HG02642 (cell line): ENCODE measurements around the gene BAG5.

Source experiments
- ATAC-seq: cut with Tn5 transposase; IDR thresholded peaks from one replicate; pipeline ENCODE4 v1.9.1; 2021; ENCODE audit warnings: mild to moderate bottlenecking; ENCODE audit not compliant: unreplicated experiment, poor library complexity

Gene BAG5

DNA sequence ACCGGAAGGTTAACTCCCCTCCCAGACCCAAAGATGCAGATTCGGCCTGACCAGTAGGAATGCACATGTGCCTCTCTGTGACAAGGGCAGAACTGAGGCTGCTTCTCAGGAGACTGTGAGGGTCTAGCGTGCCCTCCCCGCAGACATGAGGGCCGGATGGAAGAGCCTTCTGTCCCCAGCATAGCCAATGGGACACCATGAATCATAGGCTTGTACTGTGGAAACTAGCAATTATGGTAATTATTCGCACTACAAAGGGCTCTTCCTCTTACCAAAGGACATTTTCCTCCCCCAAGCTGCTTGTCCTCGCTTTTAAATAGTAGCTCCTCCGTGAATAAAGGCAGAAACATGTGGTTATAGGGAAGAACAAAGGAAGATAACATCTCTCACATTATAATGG is 6.5 kb upstream of the BAG5 start:
- no peak for ATAC-seq

GRCh38 chr14:103563844-103564505 is 1.5 kb upstream of the BAG5 start:
- no peak for ATAC-seq

GRCh38 chr14:103563226-103563620 is 766 bp upstream of the BAG5 start:
- no peak for ATAC-seq

DNA sequence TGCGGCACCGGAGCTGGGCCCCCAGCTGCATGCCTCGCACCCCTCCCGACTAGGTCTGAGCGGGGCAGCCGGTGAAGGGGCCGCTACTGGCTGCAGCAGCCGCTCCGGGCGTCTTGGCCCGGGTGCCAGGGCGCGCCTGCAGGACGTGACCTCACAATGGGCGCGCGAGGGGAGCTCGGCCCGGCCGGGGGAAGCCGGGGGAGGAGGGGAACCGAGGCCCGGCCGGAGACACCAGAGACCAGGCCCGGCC is 353 bp downstream of the BAG5 start:
- peak; percentile 34 for ATAC-seq

DNA sequence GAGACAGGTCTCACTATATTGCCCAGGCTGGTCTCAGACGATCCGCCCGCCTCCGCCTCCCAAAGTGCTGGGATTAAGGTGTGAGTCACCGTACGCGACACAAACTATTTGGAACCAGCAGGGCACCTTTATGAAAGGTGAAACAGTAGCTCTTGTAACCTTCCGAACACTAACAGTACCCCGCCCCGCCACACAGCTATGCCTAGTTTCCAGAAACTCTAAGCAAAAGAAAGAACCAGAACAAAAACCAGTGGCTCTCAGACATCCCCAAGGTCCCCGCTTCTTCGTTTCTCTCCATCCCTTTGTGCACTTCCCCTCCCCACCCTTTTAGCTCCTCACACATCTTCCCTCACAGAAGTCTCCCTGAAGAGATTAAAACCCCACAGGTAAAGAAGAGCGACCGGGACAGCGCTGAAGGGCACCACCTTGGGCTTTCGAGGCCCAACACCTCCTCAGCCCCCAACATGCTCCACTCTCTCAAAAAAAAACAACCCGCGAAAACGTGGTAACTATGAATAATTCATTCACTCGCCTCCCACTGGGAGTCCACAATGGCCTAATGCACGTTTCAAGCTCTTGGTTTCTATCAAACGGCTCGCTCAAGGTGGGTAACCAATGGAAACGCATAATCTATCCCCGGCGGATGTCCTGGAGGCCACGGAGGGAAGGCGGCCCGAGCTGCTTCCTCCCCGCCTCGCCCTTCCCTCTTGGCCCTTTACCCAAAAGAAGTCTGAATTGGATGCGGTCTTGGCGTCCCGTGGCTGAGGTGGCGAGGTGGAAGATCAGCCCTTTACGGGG is 877 bp downstream of the BAG5 start:
- ATAC-seq, result peak; percentile 11

DNA sequence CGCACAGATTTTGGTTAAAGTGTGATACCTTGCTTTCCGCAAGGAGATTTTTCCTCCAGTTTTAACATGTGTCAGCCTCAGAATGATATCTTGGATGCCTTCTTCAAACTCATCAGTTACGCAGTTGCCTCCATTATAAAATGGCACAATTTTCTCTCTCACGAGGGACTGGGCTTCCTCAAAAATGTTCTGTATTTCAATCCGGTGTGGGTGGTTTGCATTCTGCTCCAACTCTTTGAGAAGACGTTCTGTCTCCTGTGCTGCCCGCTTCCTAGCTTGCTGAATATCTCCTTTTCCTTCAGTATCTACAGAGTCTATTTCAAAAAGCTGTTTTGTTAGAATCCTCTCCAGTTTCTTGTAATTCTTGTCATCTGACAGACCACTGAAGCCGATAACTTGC is 1.8 kb downstream of the BAG5 start:
- no peak for ATAC-seq

DNA sequence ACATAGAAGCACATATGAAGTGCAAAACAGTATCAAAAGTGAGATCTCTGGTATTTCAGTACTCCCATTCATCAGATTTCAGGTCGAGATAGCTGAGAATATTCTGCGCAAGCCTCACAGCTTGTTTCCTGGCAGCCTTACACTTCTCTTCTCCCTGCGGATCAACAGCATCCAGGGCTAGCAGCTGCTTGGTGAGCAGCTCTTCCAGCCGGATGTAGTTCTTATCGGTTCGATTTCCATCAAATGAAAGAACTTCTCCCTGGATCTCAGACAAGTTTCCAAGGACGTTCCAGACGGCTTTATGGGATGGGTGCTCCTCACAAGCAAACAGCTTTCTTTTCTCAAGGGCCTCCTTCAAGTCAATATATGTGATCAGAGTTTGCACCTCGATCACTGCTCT is 2.7 kb downstream of the BAG5 start:
- no peak for ATAC-seq

GRCh38 chr14:103558071-103558882 is 4.2 kb downstream of the BAG5 start:
- no peak for ATAC-seq

GRCh38 chr14:103556946-103557758 is 5.3 kb downstream of the BAG5 start:
- no peak for ATAC-seq

DNA sequence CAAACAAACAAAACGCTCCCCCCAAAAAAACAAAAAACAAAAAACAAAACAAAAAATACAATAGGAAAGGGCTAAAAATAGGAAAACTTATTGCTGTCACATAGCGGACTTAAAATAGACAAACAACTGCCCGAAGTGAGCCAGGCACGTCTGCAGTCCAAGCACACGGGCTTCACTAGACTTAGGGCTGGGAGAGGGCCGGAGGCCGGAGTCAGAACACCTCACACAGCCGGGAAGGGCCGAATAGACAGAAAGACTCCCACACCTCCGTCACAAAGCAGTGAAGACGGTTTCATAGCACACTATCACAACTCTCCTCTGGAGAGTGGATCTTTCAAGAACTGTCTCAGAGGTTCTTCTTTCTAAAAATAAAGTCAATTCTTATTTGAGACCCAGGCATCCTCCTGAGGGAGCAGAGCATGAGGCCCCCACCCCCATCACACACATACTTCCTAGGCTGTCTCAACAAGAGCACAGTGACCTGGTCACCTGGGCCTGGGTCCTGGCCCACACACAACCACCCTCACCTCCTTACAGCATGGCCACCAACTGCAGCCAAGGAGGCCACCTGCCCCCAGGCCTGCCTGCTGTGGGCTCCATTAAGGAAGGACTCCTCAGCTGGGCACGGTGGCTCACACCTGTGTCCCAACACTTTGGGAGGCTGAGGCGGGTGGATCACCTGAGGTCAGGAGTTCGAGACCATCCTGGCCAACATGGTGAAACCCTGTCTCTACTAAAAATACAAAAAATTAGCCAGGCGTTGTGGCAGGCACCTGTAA is 6.7 kb downstream of the BAG5 start:
- ATAC-seq, result no peak

DNA sequence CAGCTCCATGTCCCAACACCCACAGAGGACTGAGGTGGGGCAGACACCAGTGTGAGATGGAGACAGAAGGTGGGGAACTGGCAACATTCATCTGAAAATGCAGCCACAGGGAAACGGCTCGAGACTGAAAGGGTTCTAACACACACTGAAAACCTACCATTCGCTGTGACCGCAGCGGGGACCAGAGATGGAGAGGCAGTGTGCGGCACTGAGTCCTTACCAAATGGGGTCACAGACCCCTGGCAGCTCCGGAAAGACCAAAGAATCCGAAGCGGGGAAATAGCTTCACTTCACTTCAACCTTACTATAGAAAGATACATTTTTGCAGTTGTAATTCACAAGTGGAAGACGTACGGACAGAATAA is 9.6 kb downstream of the BAG5 start:
- ATAC-seq, result no peak

GRCh38 chr14:103552011-103552845 is 10.2 kb downstream of the BAG5 start:
- no peak for ATAC-seq

DNA sequence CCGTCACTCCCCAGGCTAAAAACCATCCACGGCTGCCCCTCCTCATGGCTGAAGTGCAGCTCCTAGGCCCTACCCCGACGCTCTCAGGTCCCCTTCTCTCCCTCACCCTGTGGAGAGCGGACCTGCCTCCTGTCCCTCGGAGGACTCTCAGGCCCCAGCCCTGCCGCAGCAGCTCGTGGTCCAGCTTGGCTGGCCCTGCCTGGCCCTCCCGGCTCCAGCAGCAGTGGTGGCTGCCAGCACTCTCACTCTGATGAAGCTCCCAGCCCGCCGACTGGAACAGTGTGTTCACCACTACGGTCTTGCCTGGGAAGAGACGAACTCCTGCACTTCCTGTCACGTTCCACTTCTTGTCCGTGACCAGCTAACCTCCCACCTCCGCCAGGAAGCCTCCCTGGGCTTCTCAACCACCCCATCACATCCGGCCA is 11.1 kb downstream of the BAG5 start:
- ATAC-seq, result no peak

GRCh38 chr14:103550451-103551337 is 11.8 kb downstream of the BAG5 start:
- ATAC-seq, result no peak

DNA sequence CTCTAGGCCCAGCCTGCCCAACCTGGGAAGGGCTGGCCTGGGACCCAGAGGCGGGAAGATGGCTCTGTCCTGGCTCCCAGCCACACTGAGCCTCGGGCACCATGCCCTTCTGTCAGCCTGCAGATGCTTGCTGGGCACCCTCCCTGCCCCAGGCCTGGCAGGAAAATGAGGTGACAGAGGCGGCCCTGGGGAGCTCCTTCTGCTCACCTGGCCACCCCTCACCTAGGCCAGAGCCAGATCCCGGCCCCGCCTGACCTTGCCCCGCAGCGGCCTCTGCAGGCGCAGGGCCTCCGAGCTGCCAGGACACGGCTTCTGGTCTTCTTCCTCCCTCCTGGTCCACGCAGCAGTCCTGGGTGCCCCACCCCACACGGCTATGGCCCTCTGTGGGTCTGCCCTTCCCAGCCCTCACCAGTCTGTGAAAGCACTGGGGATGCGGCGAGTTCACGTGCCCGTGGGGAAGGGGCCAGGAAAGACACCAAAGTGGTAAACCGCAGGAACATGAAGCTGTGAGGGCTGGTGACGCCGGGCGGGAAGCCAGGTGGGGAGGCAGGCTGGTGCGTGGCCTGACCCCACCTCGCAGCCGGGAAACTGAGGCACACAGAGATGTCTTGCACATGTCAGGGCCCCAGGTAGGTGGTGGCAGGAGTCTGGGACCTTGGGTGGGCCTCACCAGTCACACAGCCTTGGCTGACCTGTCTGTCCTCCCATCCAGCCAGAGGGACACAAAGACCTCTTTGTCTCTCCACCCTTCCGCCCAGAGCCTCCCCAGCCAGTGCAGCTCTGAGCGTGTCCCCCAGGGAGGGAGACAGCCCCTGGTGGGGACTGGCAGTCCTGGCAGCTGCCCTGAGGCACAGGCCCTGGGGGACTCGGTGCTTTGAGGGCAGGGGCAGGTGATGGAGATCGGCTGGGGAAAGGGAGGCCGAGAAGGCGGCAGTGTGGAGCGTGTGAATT is 12.8 kb downstream of the BAG5 start:
- ATAC-seq, result no peak

- ATAC-seq, result no peak
Observed at GRCh38 chr14:103548463-103549351, 13.8 kb downstream of the BAG5 start.
